NCI-H82 treated with DMSO at 0.1 percent for 48 hours (cell line): ENCODE measurements around the gene MTFMT.
"Not testable (repeated sequence)": the region's sequence is repeated elsewhere in the genome, so short reads cannot be mapped to it uniquely, and the experiment has no call there.

ENCODE experiments used
- DNase-seq: peaks from one replicate; lab custom pipeline; 2025; ENCODE audit not compliant: unreplicated experiment; lab: John Stamatoyannopoulos, UW

MTFMT gene

GRCh38 chr15:65060641-65061397, 31.4 kb upstream of the MTFMT start:
- no peak for DNase-seq

- no peak for DNase-seq
Observed at GRCh38 chr15:65059931-65060596, 30.6 kb upstream of the MTFMT start.

GRCh38 chr15:65059369-65059750, 29.9 kb upstream of the MTFMT start:
- DNase-seq = no peak

GRCh38 chr15:65058394-65059368, 29.2 kb upstream of the MTFMT start:
- no peak for DNase-seq

GRCh38 chr15:65057549-65057940, 28.1 kb upstream of the MTFMT start:
- no peak for DNase-seq

GRCh38 chr15:65056868-65057548, 27.6 kb upstream of the MTFMT start:
- DNase-seq = no peak

- DNase-seq = no peak
Observed at GRCh38 chr15:65056106-65056505, 26.7 kb upstream of the MTFMT start.

GRCh38 chr15:65055201-65055870, 25.9 kb upstream of the MTFMT start:
- no peak for DNase-seq

- peak; percentile 60 for DNase-seq
Observed at GRCh38 chr15:65054333-65055200, 25.1 kb upstream of the MTFMT start.

GRCh38 chr15:65052956-65053355, 23.5 kb upstream of the MTFMT start:
- no peak for DNase-seq

- no peak for DNase-seq
Observed at GRCh38 chr15:65051266-65051665, 21.8 kb upstream of the MTFMT start.

- no peak for DNase-seq
Observed at GRCh38 chr15:65050270-65050669, 20.8 kb upstream of the MTFMT start.

- peak; percentile 78 for DNase-seq
Observed at GRCh38 chr15:65049418-65049840, 20.0 kb upstream of the MTFMT start.

GRCh38 chr15:65048241-65048640, 18.8 kb upstream of the MTFMT start:
- DNase-seq = no peak

- DNase-seq = no peak
Observed at GRCh38 chr15:65044724-65045481, 15.5 kb upstream of the MTFMT start, which contains the start of gene SLC51B. SLC51B (plus strand) TSS chr15:65045387; CDS start chr15:65050005, 4,618 bp downstream.

- not testable (repeated sequence) for DNase-seq
Observed at GRCh38 chr15:65044218-65044617, 14.8 kb upstream of the MTFMT start.

- no peak for DNase-seq
Observed at GRCh38 chr15:65042776-65043327, 13.4 kb upstream of the MTFMT start.

- DNase-seq = no peak
Observed at GRCh38 chr15:65041787-65042186, 12.3 kb upstream of the MTFMT start.
